ENCODE measurements around the gene CPEB3.
"Not testable (repeated sequence)": the region's sequence is repeated elsewhere in the genome, so short reads cannot be mapped to it uniquely, and the experiment has no call there.

CPEB3 gene

GRCh38 chr10:92208157-92208720, 82.6 kb downstream of the CPEB3 start:
- no peak for DNase-seq

DNA sequence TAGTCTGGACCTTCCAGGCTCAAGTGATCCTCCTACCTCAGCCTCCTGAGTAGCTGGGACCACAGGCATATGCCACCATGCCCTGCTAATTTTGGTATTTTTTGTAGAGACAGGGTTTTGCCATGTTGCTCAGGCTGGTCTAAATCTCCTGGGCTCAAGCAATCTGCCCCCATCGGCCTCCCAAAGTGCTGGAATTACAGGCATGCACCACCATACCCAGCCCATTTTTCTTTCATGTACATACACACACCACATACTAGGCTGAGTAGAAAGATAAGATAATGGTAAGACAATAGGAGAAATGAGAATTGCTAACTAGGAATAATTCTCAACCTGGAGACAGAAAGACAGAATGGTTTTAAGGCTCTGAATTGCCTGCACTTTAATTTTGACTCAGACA, 83.8 kb downstream of the CPEB3 start:
- no peak for DNase-seq

GRCh38 chr10:92203919-92204623, 86.8 kb downstream of the CPEB3 start:
- no peak for DNase-seq

- no peak for DNase-seq
Measured at GRCh38 chr10:92202536-92202935, 88.3 kb downstream of the CPEB3 start.

GRCh38 chr10:92200564-92200963, 90.3 kb downstream of the CPEB3 start:
- no peak for DNase-seq

- no peak for DNase-seq
Measured at GRCh38 chr10:92187101-92187500, 103.8 kb downstream of the CPEB3 start.

DNA sequence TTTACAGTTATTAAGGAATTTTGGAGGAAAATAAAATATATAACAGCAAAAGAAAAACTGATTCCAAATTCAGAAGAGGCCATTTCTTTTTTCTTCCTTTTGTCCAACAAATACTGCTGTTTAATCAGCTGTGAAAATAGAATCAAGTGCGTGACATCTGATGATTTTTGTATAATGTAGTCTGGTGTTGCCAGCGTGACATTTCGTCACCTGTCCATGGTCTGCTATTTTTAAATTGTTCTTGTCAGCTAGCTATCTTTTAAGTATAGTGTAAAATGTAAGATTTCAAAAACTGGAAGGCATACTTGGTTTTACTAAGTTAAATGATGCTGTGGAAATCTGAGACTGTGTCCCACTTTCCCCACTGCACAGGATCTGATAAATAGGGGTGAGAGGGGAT, 105.9 kb downstream of the CPEB3 start:
- DNase-seq, result no peak

DNA sequence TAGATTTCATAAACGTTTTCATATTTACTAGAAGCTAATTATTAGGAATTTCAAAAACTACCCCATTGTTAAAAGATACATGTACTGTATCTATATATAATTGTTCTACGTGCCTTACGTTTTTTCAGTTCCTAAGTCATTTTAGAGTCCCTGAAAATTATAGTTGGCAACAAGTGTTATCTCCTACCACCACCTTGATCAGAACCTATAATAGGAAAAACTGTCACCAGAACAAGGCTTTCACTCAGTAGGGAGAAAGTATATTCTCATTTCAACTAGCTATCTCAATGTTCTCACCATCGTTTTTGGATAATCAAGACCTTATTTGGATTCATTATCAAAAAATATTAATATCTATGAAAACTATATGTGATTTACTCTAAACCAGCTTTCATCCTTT, 107.7 kb downstream of the CPEB3 start:
- DNase-seq, result no peak

- no peak for DNase-seq
Measured at GRCh38 chr10:92181575-92181974, 109.3 kb downstream of the CPEB3 start.

DNA sequence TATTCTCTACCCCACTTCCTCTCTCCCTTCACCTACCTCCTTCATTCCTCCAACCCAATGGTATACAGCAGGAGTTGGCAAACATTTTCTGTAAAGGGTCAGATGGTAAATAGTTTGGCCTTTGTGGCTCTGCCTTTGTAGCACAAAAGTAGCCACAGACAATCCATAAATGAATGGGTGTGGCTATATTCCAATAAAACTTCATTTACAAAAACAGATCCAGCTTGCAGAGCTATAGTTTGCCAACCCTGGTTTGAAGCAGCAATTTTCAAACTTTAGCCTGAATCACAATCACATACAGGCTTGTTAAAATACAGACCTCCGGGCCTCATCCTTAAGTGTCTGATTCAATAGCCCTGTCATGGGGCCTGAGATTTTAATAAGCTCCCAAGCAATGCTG, 110.5 kb downstream of the CPEB3 start:
- DNase-seq, result no peak

DNA sequence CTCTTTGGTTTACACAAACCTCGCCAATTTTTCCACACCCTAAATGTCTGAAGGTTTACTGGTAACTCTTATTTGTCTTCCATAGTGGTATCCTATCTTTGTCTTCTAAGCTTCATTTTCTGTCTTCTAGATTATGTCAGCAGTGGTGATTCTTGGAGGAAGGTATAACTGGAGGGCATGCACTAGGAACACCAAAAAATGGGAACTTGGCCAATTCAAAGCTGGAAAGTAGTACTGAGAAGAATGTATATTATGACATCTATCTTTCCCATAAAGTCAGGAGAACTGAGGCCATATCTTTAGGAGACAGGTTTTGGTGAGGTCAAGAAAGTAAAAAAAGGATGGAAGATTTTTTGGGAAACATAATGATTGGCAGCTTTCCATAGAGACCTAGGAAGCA, 113.3 kb downstream of the CPEB3 start:
- no peak for DNase-seq

- DNase-seq, result no peak
Measured at GRCh38 chr10:92175164-92175563, 115.7 kb downstream of the CPEB3 start.

GRCh38 chr10:92173996-92174395, 116.9 kb downstream of the CPEB3 start:
- no peak for DNase-seq

DNA sequence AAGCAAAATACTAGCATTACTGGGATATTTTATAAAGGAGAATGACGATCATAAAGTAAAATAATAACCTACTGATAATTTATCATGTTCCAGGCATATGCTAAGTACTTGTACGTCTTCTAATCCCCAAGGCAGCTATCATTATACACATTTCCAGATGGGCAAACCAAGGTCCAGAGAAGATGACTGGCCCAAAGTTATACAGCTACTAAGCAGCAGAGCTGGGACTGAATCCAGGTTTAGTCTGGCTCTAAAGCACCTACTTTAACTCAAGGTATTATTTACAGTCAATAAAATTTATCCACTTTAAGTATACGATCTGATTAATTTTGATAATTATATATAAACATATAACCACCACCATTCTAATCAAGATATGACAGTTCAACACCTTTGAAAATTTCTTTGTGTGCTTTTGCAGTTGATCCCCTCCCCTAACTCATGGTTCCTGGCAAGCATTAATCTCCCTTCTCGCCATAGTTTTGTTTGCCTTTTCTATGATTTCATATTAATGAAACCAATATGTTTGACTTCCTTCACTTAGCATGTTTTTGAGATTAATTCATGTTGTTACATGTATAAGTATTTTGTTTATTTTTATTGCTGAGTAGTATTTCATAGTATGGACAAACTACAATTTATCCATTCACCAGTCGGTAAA, 126.7 kb downstream of the CPEB3 start:
- DNase-seq, result no peak

- no peak for DNase-seq
Measured at GRCh38 chr10:92162541-92162940, 128.3 kb downstream of the CPEB3 start.

DNA sequence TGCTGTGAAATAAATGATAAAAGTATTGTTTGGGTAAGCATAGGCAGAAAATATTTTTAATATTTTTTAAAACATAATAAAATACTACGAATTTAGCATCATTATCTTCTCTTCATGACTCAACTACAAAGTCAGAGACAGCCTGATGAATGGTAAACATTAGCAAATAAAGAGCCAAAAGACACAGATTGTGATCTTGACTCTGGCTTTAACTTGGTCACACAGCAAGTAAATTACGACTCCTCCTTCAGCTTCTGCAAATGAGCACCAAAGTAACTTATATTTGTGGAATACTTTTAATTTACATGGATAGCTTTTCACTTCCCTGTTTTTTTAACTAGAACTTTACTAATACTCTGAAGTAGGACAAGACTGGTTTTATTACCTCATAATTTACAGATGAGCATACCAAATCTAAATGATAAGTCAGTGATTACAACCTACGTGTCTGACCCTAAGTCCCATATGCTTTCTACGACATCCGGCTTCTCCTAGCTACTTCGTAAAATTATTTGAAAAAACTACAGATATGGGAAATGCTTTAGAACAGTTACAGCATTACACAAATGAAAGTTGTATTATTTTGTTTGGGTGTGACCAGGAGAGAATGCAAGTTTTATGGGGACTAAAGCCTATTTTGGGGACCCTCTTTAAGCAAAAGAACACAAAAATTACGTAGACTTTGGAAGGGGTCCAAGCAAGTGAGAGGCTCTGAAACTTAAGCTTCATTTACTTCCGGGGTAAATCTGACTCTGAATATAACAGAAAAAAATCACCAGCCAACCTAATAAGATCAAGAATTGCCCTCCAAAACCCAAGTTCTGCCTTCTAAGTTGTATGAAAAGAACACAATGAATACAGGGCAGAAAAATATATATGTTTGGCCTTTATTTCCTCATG, 133.8 kb downstream of the CPEB3 start:
- no peak for DNase-seq

- no peak for DNase-seq
Measured at GRCh38 chr10:92150823-92151222, 140.1 kb downstream of the CPEB3 start.

GRCh38 chr10:92149261-92149660, 141.6 kb downstream of the CPEB3 start:
- DNase-seq, result no peak

DNA sequence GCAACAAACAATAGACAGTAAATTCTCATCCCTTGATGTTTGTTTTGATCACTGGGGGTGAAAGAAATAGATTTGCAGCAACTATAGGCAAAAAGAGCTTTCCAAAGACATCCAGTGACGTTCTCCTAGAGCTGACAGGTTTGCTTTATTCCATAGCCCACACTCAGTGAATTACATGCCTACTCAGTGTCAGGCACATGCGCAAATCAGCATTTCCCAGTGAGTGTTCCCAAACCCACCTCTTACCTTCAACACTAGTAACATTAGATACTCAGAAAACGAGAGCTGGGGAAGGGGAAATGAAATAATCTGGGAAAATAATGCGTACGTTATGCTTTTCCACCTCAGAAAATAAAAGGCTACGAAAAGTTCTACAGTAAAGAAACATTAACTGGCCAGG, 144.1 kb downstream of the CPEB3 start:
- no peak for DNase-seq

DNA sequence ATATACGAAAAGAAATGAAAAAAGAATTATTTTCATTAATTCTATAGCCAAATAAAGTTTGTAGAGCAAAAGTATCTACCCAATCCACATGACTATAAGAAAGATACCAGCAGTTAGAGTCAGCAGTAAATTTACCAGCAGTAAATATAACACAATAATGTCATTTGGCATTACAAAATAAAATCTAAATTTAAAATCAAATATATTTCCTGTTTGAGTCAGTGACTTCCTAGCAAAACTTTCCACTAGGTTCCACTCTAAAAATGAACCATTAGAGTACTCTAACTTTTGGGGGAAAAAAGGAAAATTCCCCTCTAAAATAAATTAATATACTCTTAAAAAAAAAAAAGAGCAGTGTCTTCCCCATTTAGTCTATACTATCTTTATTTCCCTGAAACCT, 144.8 kb downstream of the CPEB3 start:
- DNase-seq, result no peak

DNA sequence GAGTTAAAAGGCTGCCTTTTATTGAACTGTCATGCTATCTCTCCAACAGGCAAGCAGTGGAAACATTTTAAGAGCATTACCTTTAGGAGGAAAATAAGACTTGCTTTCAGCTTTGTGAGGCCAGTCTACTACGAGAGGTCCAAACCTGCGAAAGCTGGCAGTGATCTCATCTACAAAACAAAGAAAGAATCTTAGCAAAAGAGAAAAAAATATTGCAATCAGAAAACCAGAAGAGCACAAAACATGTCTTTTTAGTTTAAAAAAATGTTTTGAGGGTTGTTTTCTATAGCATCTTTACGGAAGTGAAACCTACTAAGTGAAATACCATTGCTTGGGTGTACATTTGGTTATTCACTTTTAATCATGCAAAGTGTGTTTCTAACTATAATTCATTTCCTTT, 147.9 kb downstream of the CPEB3 start:
- DNase-seq, result no peak

GRCh38 chr10:92142512-92142911, 148.4 kb downstream of the CPEB3 start:
- no peak for DNase-seq

DNA sequence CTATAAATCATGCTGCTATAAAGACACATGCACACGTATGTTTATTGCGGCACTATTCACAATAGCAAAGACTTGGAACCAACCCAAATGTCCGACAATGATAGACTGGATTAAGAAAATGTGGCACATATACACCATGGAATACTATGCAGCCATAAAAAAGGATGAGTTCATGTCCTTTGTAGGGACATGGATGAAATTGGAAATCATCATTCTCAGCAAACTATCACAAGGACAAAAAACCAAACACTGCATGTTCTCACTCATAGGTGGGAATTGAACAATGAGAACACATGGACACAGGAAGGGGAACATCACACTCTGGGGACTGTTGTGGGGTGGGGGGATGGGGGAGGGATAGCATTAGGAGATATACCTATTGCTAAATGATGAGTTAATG, 149.7 kb downstream of the CPEB3 start:
- not testable (repeated sequence) for DNase-seq

DNA sequence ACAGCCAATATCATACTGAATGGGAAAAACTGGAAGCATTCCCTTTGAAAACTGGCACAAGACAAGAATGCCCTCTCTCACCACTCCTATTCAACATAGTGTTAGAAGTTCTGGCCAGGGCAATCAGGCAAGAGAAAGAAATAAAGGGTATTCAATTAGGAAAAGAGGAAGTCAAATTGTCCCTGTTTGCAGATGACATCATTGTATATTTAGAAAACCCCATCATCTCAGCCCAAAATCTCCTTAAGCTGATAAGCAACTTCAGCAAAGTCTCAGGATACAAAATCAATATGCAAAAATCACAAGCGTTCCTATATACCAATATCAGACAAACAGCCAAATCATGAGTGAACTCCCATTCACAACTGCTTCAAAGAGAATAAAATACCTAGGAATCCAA, 156.8 kb downstream of the CPEB3 start:
- not testable (repeated sequence) for DNase-seq

Data from NCI-H2227 treated with DMSO at 0.1 percent for 48 hours (cell line).